Osteocyte (in vitro differentiated cells): ENCODE measurements around the gene AARSD1. TPM values are rescaled to one million over a fixed set of nuclear protein-coding genes. Genes with fewer than 3 reads are reported as not detected.
"Not testable (repeated sequence)": the region's sequence is repeated elsewhere in the genome, so short reads cannot be mapped to it uniquely, and the experiment has no call there.

Source experiments
- DNase-seq: peaks from one replicate; pipeline ENCODE4 v3.0.0; 2021; ENCODE audit warnings: mixed read lengths; ENCODE audit not compliant: unreplicated experiment; ENCODE audit errors: extremely low spot score
- H3K27ac Mint-ChIP-seq: one replicate; pipeline ENCODE4 v1.8.0; 2021; ENCODE audit warnings: mild to moderate bottlenecking, mixed read lengths; ENCODE audit not compliant: unreplicated experiment
- H3K27me3 Mint-ChIP-seq: one replicate; pipeline ENCODE4 v1.8.0; 2021; ENCODE audit warnings: mixed read lengths; ENCODE audit not compliant: unreplicated experiment
- H3K36me3 Mint-ChIP-seq: one replicate; pipeline ENCODE4 v1.8.0; 2021; ENCODE audit warnings: mixed read lengths; ENCODE audit not compliant: unreplicated experiment
- H3K4me1 Mint-ChIP-seq: one replicate; pipeline ENCODE4 v1.8.0; 2021; ENCODE audit warnings: mixed read lengths; ENCODE audit not compliant: unreplicated experiment
- H3K4me3 Mint-ChIP-seq: one replicate; pipeline ENCODE4 v1.8.0; 2021; ENCODE audit warnings: mild to moderate bottlenecking, moderate library complexity, mixed read lengths; ENCODE audit not compliant: unreplicated experiment
- H3K9me3 Mint-ChIP-seq: one replicate; pipeline ENCODE4 v1.8.0; 2021; ENCODE audit warnings: mixed read lengths; ENCODE audit not compliant: unreplicated experiment
- CTCF ChIP-seq: fragments of 200-600 bp; sonication (generic); IDR thresholded peaks from 2 replicates; pipeline ENCODE4 v1.5.0; 2021; ENCODE audit warnings: antibody characterized with exemption, mild to moderate bottlenecking, moderate library complexity
- total RNA-seq: library from RNA; stranded (reverse); gene quantifications from 2 replicates; pipeline ENCODE4 v1.2.1, GENCODE V29; 2021

The AARSD1 gene
- total RNA-seq, 1 donor from 2014 or later, result 50.6 TPM

GRCh38 chr17:42997390-42997983 is 33.2 kb upstream of the AARSD1 start:
- H3K4me1 Mint-ChIP-seq, result peaks cover 32% of the 10 kb centered on the region
- no peaks in the 10 kb centered on the region for H3K27me3 Mint-ChIP-seq
- H3K36me3 Mint-ChIP-seq, result peaks cover 27% of the 10 kb centered on the region
- TF ChIP-seq CTCF, result no peak
- peak overlapping the region; percentile 96 for H3K27ac Mint-ChIP-seq
- peak overlapping the region; percentile 98 for H3K4me3 Mint-ChIP-seq
- no peaks in the 10 kb centered on the region for H3K9me3 Mint-ChIP-seq
- no peak for DNase-seq

GRCh38 chr17:42993913-42994312 is 29.7 kb upstream of the AARSD1 start:
- not testable (repeated sequence) for H3K9me3 Mint-ChIP-seq, DNase-seq, H3K27me3 Mint-ChIP-seq, H3K4me3 Mint-ChIP-seq, H3K27ac Mint-ChIP-seq
- Mint-ChIP-seq H3K4me1 (peaks cover 30% of the 10 kb centered on the region), H3K36me3 (peaks cover 29% of the 10 kb centered on the region)

GRCh38 chr17:42992872-42993271 is 28.6 kb upstream of the AARSD1 start:
- no peak for TF ChIP-seq CTCF
- Mint-ChIP-seq H3K36me3 (peaks cover 37% of the 10 kb centered on the region), H3K27ac (no peak overlapping the region), H3K27me3 (no peaks in the 10 kb centered on the region), H3K9me3 (no peaks in the 10 kb centered on the region), H3K4me3 (no peak overlapping the region), H3K4me1 (peaks cover 28% of the 10 kb centered on the region)
- DNase-seq, result no peak

GRCh38 chr17:42991471-42991870 is 27.2 kb upstream of the AARSD1 start:
- DNase-seq, result no peak
- Mint-ChIP-seq H3K27me3 (no peaks in the 10 kb centered on the region), H3K9me3 (no peaks in the 10 kb centered on the region), H3K4me3 (no peak overlapping the region), H3K27ac (no peak overlapping the region), H3K4me1 (peaks cover 18% of the 10 kb centered on the region), H3K36me3 (peaks cover 41% of the 10 kb centered on the region)
- TF ChIP-seq CTCF, result no peak

GRCh38 chr17:42989726-42990652 is 25.7 kb upstream of the AARSD1 start:
- no peak for DNase-seq
- H3K36me3 Mint-ChIP-seq, result peaks cover 44% of the 10 kb centered on the region

More at GRCh38 chr17:42989726-42990652, 25.7 kb upstream of the AARSD1 start:
- no peak for TF ChIP-seq CTCF
- Mint-ChIP-seq H3K27me3 (no peaks in the 10 kb centered on the region), H3K9me3 (no peaks in the 10 kb centered on the region), H3K4me1 (peaks cover 18% of the 10 kb centered on the region), H3K4me3 (no peak overlapping the region), H3K27ac (peak overlapping the region; percentile 57)
